ENCODE data around the gene SUMO3.

The SUMO3 gene

GRCh38 chr21:44847261-44848056 lies 29.6 kb upstream of the SUMO3 start:
- no peak for DNase-seq (ENCODE audit: low read depth, low spot score)
- H3K27ac ChIP-seq: no peak overlapping the region

GRCh38 chr21:44846485-44847260 lies 28.8 kb upstream of the SUMO3 start:
- H3K27ac ChIP-seq: no peak overlapping the region
- no peak for DNase-seq (ENCODE audit: low read depth, low spot score)

GRCh38 chr21:44846224-44846484 lies 28.3 kb upstream of the SUMO3 start:
- no peak for DNase-seq (ENCODE audit: low read depth, low spot score)
- H3K27ac ChIP-seq: no peak overlapping the region

GRCh38 chr21:44845418-44846223 lies 27.8 kb upstream of the SUMO3 start:
- DNase-seq (ENCODE audit: low read depth, low spot score): no peak
- no peak overlapping the region for H3K27ac ChIP-seq

GRCh38 chr21:44844256-44844655 lies 26.4 kb upstream of the SUMO3 start:
- H3K27ac ChIP-seq: no peak overlapping the region
- no peak for DNase-seq (ENCODE audit: low read depth, low spot score)

- H3K27ac ChIP-seq: no peak overlapping the region
- DNase-seq (ENCODE audit: low read depth, low spot score): no peak
These were observed 25.0 kb upstream of the SUMO3 start for GRCh38 chr21:44842721-44843445.

GRCh38 chr21:44842087-44842486 lies 24.2 kb upstream of the SUMO3 start:
- H3K27ac ChIP-seq: no peak overlapping the region

GRCh38 chr21:44840771-44841170 lies 22.9 kb upstream of the SUMO3 start:
- DNase-seq (ENCODE audit: low read depth, low spot score): no peak
- no peak overlapping the region for H3K27ac ChIP-seq

More at GRCh38 chr21:44842087-44842486, 24.2 kb upstream of the SUMO3 start:
- no peak for DNase-seq (ENCODE audit: low read depth, low spot score)

GRCh38 chr21:44838951-44839350 lies 21.1 kb upstream of the SUMO3 start:
- no peak overlapping the region for H3K27ac ChIP-seq
- no peak for DNase-seq (ENCODE audit: low read depth, low spot score)

GRCh38 chr21:44838039-44838895 lies 20.4 kb upstream of the SUMO3 start:
- DNase-seq (ENCODE audit: low read depth, low spot score): no peak
- no peak overlapping the region for H3K27ac ChIP-seq

GRCh38 chr21:44837537-44837936 lies 19.7 kb upstream of the SUMO3 start:
- DNase-seq (ENCODE audit: low read depth, low spot score): no peak
- H3K27ac ChIP-seq: no peak overlapping the region

GRCh38 chr21:44836666-44837471 lies 19.0 kb upstream of the SUMO3 start:
- peak; percentile 22 for DNase-seq (ENCODE audit: low read depth, low spot score)
- no peak overlapping the region for H3K27ac ChIP-seq

GRCh38 chr21:44836349-44836665 lies 18.4 kb upstream of the SUMO3 start:
- no peak for DNase-seq (ENCODE audit: low read depth, low spot score)
- H3K27ac ChIP-seq: no peak overlapping the region

GRCh38 chr21:44835647-44835973 lies 17.7 kb upstream of the SUMO3 start:
- H3K27ac ChIP-seq: no peak overlapping the region

GRCh38 chr21:44834951-44835646 lies 17.2 kb upstream of the SUMO3 start:
- H3K27ac ChIP-seq: no peak overlapping the region
- no peak for DNase-seq (ENCODE audit: low read depth, low spot score)

More at GRCh38 chr21:44835647-44835973, 17.7 kb upstream of the SUMO3 start:
- DNase-seq (ENCODE audit: low read depth, low spot score): no peak

- no peak for DNase-seq (ENCODE audit: low read depth, low spot score)
- no peak overlapping the region for H3K27ac ChIP-seq
These were observed 16.5 kb upstream of the SUMO3 start for GRCh38 chr21:44834231-44834950.

- no peak overlapping the region for H3K27ac ChIP-seq
- DNase-seq (ENCODE audit: low read depth, low spot score): no peak
These were observed 15.8 kb upstream of the SUMO3 start for GRCh38 chr21:44833663-44834062.
